A549 (cell line): Measurements from ENCODE around the gene CHKA. TPM values are rescaled to one million over a fixed set of nuclear protein-coding genes. Genes with fewer than 3 reads are reported as not detected.

Experiments
- ATAC-seq, 2 experiments: fragments of 200-7000 bp in 1 of 2; fragments of >200 bp in 1 of 2; cut with Nextera tagmentation in 1 of 2; cut with Tn5 transposase in 1 of 2; 3 replicates each; pipeline versions ENCODE4 v1.8.0 to v1.9.1; 2018 to 2020; ENCODE audit warnings: mild to moderate bottlenecking in 1 of 2, moderate library complexity in 1 of 2
- CTCF ChIA-PET: fragments of 300-600 bp; sonication (Branson Sonifier 250); formaldehyde crosslinking; extraction: SDS; loops from one replicate; lab custom pipeline; 2021; ENCODE audit warnings: antibody characterized with exemption, inconsistent platforms; lab: Yijun Ruan, JAX
- POLR2A ChIA-PET: fragments of 350-600 bp; formaldehyde crosslinking; extraction: SDS; loops from one replicate; lab custom pipeline; 2021; ENCODE audit warnings: antibody characterized with exemption, inconsistent platforms; lab: Yijun Ruan, JAX
- DNase-seq, 2 experiments: peaks; one replicate each; pipeline versions ENCODE4 v3.0.0 to v3.0.0-alpha.2; 2011 to 2016; ENCODE audit warnings: low read depth in 1 of 2, low spot score in 1 of 2
- FAIRE-seq: peaks from 2 replicates; lab custom pipeline; 2011; peaks lifted over from hg19 to GRCh38; lab: Jason Lieb, UNC
- H3K27ac ChIP-seq, 2 experiments: fragments of >200 bp; sonication (Bioruptor Twin); formaldehyde crosslinking; 3 replicates each; pipeline ENCODE4 v1.5.1; 2016 to 2017
- H3K4me1 ChIP-seq: fragments of >200 bp; sonication (Bioruptor Twin); formaldehyde crosslinking; 3 replicates; pipeline ENCODE4 v1.6.1; 2016
- H3K4me2 ChIP-seq: fragments of >200 bp; sonication (Bioruptor Twin); formaldehyde crosslinking; 3 replicates; pipeline ENCODE4 v1.6.1; 2016
- H3K4me3 ChIP-seq: fragments of >200 bp; sonication (Bioruptor Twin); formaldehyde crosslinking; 3 replicates; pipeline ENCODE4 v1.5.1; 2016
- H3K9me3 ChIP-seq: fragments of >200 bp; sonication (Bioruptor Twin); formaldehyde crosslinking; 3 replicates; pipeline ENCODE4 v1.6.1; 2016
- BCL3 ChIP-seq: fragments of >200 bp; sonication (Bioruptor Twin); formaldehyde crosslinking; IDR thresholded peaks from 3 replicates; pipeline ENCODE4 v1.6.1; 2016
- CEBPB ChIP-seq, 2 experiments: fragments of >200 bp in 1 of 2; sonication (Bioruptor Twin) in 1 of 2; formaldehyde crosslinking in 1 of 2; IDR thresholded peaks; 2 replicates each; pipeline ENCODE4 v1.6.1; 2012 to 2016
- CHD4 ChIP-seq: fragments of 200-600 bp; sonication (generic); IDR thresholded peaks from 2 replicates; pipeline ENCODE4 v1.6.1; 2016; ENCODE audit warnings: antibody characterized with exemption, mild to moderate bottlenecking, borderline replicate concordance
- E2F6 ChIP-seq: IDR thresholded peaks from 2 replicates; pipeline ENCODE4 v1.6.1; 2012; ENCODE audit warnings: low read depth, borderline replicate concordance
- EHF ChIP-seq: fragments of 250-450 bp; sonication (Bioruptor Pico); IDR thresholded peaks from 2 replicates; pipeline ENCODE4 v1.5.0; 2020; ENCODE audit warnings: mild to moderate bottlenecking
- EHMT2 ChIP-seq: fragments of 200-600 bp; sonication (generic); IDR thresholded peaks from 2 replicates; pipeline ENCODE4 v1.6.1; 2016; ENCODE audit warnings: antibody characterized with exemption, low read depth, mild to moderate bottlenecking, moderate library complexity
- FOXS1 ChIP-seq: fragments of 250-450 bp; sonication (Bioruptor Pico); IDR thresholded peaks from 2 replicates; pipeline ENCODE4 v1.5.0; 2020; ENCODE audit warnings: mild to moderate bottlenecking, moderate library complexity
- GATA3 ChIP-seq: IDR thresholded peaks from 2 replicates; pipeline ENCODE4 v1.6.1; 2012; ENCODE audit warnings: borderline replicate concordance
- HDAC2 ChIP-seq: fragments of 200-600 bp; sonication (generic); IDR thresholded peaks from 2 replicates; pipeline ENCODE4 v1.6.1; 2016
- HES2 ChIP-seq: fragments of >200 bp; sonication (Bioruptor Twin); formaldehyde crosslinking; IDR thresholded peaks from 2 replicates; pipeline ENCODE4 v1.6.1; 2016
- HOXA7 ChIP-seq: fragments of 250-450 bp; sonication (Bioruptor Pico); IDR thresholded peaks from 2 replicates; pipeline ENCODE4 v1.5.0; 2020; ENCODE audit warnings: mild to moderate bottlenecking, moderate library complexity
- MAFK ChIP-seq: fragments of 450-650 bp; IDR thresholded peaks from 2 replicates; pipeline ENCODE4 v1.6.1; 2014; ENCODE audit not compliant: partially characterized antibody
- NFE2L2 ChIP-seq: fragments of 150-350 bp; conservative IDR thresholded peaks from 2 replicates; pipeline ENCODE4 v1.6.1; 2014; ENCODE audit warnings: low read length
- NPAS2 ChIP-seq: fragments of 250-450 bp; sonication (Bioruptor Pico); IDR thresholded peaks from 2 replicates; pipeline ENCODE4 v1.8.0; 2022; ENCODE audit warnings: mild to moderate bottlenecking, moderate library complexity, borderline replicate concordance
- PHF8 ChIP-seq: fragments of 200-600 bp; sonication (generic); IDR thresholded peaks from 2 replicates; pipeline ENCODE4 v1.6.1; 2016; ENCODE audit warnings: low read depth, mild to moderate bottlenecking, antibody characterized with exemption, moderate library complexity, borderline replicate concordance
- POLR2AphosphoS2 ChIP-seq: conservative IDR thresholded peaks from 2 replicates; pipeline ENCODE4 v1.6.1; 2012; ENCODE audit warnings: low read length, improper control_type of control experiment, inconsistent platforms
- RNF2 ChIP-seq: fragments of 200-600 bp; sonication (generic); IDR thresholded peaks from 2 replicates; pipeline ENCODE4 v1.6.1; 2016; ENCODE audit warnings: low read depth, mild to moderate bottlenecking, antibody characterized with exemption, moderate library complexity, borderline replicate concordance
- TP53 ChIP-seq: fragments of 250-450 bp; sonication (Bioruptor Pico); IDR thresholded peaks from 2 replicates; pipeline ENCODE4 v1.5.0; 2021; ENCODE audit warnings: mild to moderate bottlenecking, moderate library complexity
- ZC3H11A ChIP-seq: fragments of 450-650 bp; IDR thresholded peaks from 2 replicates; pipeline ENCODE4 v1.6.1; 2014; ENCODE audit warnings: antibody characterized with exemption, mild to moderate bottlenecking
- WGBS: methylation state at CpG from one replicate; pipeline ENCODE4 v1.1.6; 2017; ENCODE audit errors: missing lambda C conversion rate; 5-methylcytosine and 5-hydroxymethylcytosine counted together
- polyA plus RNA-seq, 4 experiments: library from polyadenylated mRNA; depleted of rRNA in 3 of 4; stranded (reverse); fragments of >200 nt; fragmentation: RNase III in 1 of 4; extraction: RNeasy Plus Mini Kit Qiagen cat#74134 plus additional on column Dnase treatment in 1 of 4; gene quantifications; 2 replicates in 3 of 4; 3 replicates in 1 of 4; pipeline ENCODE4 v1.2.3, GENCODE V29; 2011 to 2017

The CHKA gene
- polyA plus RNA-seq, 2 of the 4 experiments (the other 2 are of a cell fraction), result 14.2 to 21.7 TPM

GRCh38 chr11:68065841-68066240, 55.3 kb downstream of the CHKA start (continued):
- TF ChIP-seq NFE2L2 (no peak), BCL3 (no peak), HES2 (no peak)

- Histone ChIP-seq H3K4me2 (no peak overlapping the region), H3K4me1 (no peaks in the 10 kb centered on the region), H3K9me3 (no peaks in the 10 kb centered on the region), H3K4me3 (no peak overlapping the region), H3K27ac (no peak overlapping the region)
- WGBS, result 94% methylated on average over 2 of the region's 2 CpGs
- POLR2A ChIA-PET, result no interaction called here
- FAIRE-seq (no peak), DNase-seq (no peak), ATAC-seq (no peak)
- TF ChIP-seq EHMT2, result no peak
- no peak for TF ChIP-seq HES2
- no peak for TF ChIP-seq GATA3
- TF ChIP-seq RNF2, result no peak
- no peak for TF ChIP-seq TP53 (CRISPR knock-in tag)
- no peak for TF ChIP-seq ZC3H11A
- TF ChIP-seq CEBPB (IDR thresholded peaks at IDR 0.05), result no peak
- TF ChIP-seq HDAC2, result no peak
- no peak for TF ChIP-seq MAFK
- no peak for TF ChIP-seq EHF (CRISPR knock-in tag)
- no peak for TF ChIP-seq FOXS1 (CRISPR knock-in tag)
- CTCF ChIA-PET, result interaction anchor here (1.5 to 1.9 kb wide), 2 partner anchors 22 to 26 kb away, joined by 3 to 4 read pairs; no protein-coding TSS in a partner anchor
Observed at GRCh38 chr11:68064926-68065325, 56.3 kb downstream of the CHKA start.

GRCh38 chr11:68061508-68061907, 59.7 kb downstream of the CHKA start:
- no peaks in the 10 kb centered on the region for H3K4me1 ChIP-seq
- WGBS, result 89% methylated on average over 5 of the region's 7 CpGs
- TF ChIP-seq CHD4 (no peak), PHF8 (no peak)
- TF ChIP-seq, all 56 proteins: peak for 0
- POLR2A ChIA-PET, result no interaction called here
- ATAC-seq, result no peak
- Histone ChIP-seq H3K27ac (no peak overlapping the region), H3K4me2 (no peak overlapping the region), H3K4me3 (no peak overlapping the region), H3K9me3 (no peaks in the 10 kb centered on the region)
- no peak for DNase-seq
- CTCF ChIA-PET, result interaction anchor here (1.0 kb wide), 1 partner anchor 15 kb away, joined by 4 read pairs; no protein-coding TSS in a partner anchor
- no peak for FAIRE-seq

GRCh38 chr11:68057807-68058206, 63.4 kb downstream of the CHKA start:
- Histone ChIP-seq H3K9me3 (no peaks in the 10 kb centered on the region), H3K4me1 (no peaks in the 10 kb centered on the region), H3K4me3 (no peak overlapping the region), H3K4me2 (no peak overlapping the region), H3K27ac (no peak overlapping the region)
- 95% methylated on average over 4 of the region's 4 CpGs for WGBS
- ChIA-PET CTCF (no interaction called here), POLR2A (interaction anchor here (0.7 kb wide), 1 partner anchor 30 kb away, joined by 8 read pairs; no protein-coding TSS in a partner anchor)
- no peak for DNase-seq
- TF ChIP-seq CEBPB (IDR thresholded peaks at IDR 0.05) (no peak), POLR2AphosphoS2 (no peak), MAFK (no peak), NPAS2 (CRISPR knock-in tag) (no peak), NFE2L2 (no peak), E2F6 (no peak), HOXA7 (CRISPR knock-in tag) (no peak)
- ATAC-seq, result no peak
- no peak for FAIRE-seq
